Adipocyte (in vitro differentiated cells): ENCODE measurements around the gene E4F1.

Experiments used
- DNase-seq: peaks from one replicate; pipeline ENCODE4 v3.0.0-alpha.2; 2015; ENCODE audit warnings: low read depth
- H3K27me3 ChIP-seq: replicated peaks from 2 replicates; pipeline ENCODE4 v1.7.0; 2013; ENCODE audit warnings: mild to moderate bottlenecking, low read length, moderate library complexity; ENCODE audit not compliant: control insufficient read depth, insufficient read depth
- H3K36me3 ChIP-seq: 2 replicates; pipeline ENCODE4 v1.7.0; 2013; ENCODE audit warnings: low read length, mild to moderate bottlenecking, moderate library complexity; ENCODE audit not compliant: control insufficient read depth, insufficient read depth, severe bottlenecking
- H3K4me1 ChIP-seq: 2 replicates; pipeline ENCODE4 v1.7.0; 2013; ENCODE audit warnings: mild to moderate bottlenecking, low read length, moderate library complexity; ENCODE audit not compliant: control insufficient read depth, insufficient read depth
- H3K4me3 ChIP-seq: 2 replicates; pipeline ENCODE4 v1.7.0; 2013; ENCODE audit warnings: mild to moderate bottlenecking, low read length, moderate library complexity
- H3K9ac ChIP-seq: 2 replicates; pipeline ENCODE4 v1.7.0; 2013; ENCODE audit warnings: mild to moderate bottlenecking, low read length, moderate library complexity
- H3K9me3 ChIP-seq: 2 replicates; pipeline ENCODE4 v1.7.0; 2013; ENCODE audit warnings: mild to moderate bottlenecking, low read length, moderate library complexity; ENCODE audit not compliant: control insufficient read depth

E4F1 gene

GRCh38 chr16:2271848-2272461 lies 48.6 kb downstream of the E4F1 start:
- H3K4me1 ChIP-seq = peaks cover 20% of the 10 kb centered on the region
- no peaks in the 10 kb centered on the region for H3K36me3 ChIP-seq
- DNase-seq = no peak

GRCh38 chr16:2273484-2273883 lies 50.1 kb downstream of the E4F1 start:
- Histone ChIP-seq H3K36me3 (no peaks in the 10 kb centered on the region), H3K9me3 (no peaks in the 10 kb centered on the region), H3K27me3 (peaks cover 12% of the 10 kb centered on the region), H3K4me1 (peaks cover 20% of the 10 kb centered on the region), H3K4me3 (no peak overlapping the region), H3K9ac (peak overlapping the region; percentile 8)
- no peak for DNase-seq

More at GRCh38 chr16:2271848-2272461, 48.6 kb downstream of the E4F1 start:
- Histone ChIP-seq H3K9me3 (no peaks in the 10 kb centered on the region), H3K4me3 (no peak overlapping the region), H3K27me3 (no peaks in the 10 kb centered on the region), H3K9ac (no peak overlapping the region)

GRCh38 chr16:2273931-2274330 lies 50.5 kb downstream of the E4F1 start:
- DNase-seq = no peak
- Histone ChIP-seq H3K27me3 (peaks cover 17% of the 10 kb centered on the region), H3K36me3 (no peaks in the 10 kb centered on the region), H3K9me3 (no peaks in the 10 kb centered on the region), H3K4me3 (no peak overlapping the region), H3K4me1 (peaks cover 20% of the 10 kb centered on the region), H3K9ac (no peak overlapping the region)

GRCh38 chr16:2275476-2276367 lies 52.3 kb downstream of the E4F1 start:
- no peak overlapping the region for H3K4me3 ChIP-seq
- H3K9me3 ChIP-seq = no peaks in the 10 kb centered on the region
- DNase-seq = no peak
- H3K9ac ChIP-seq = no peak overlapping the region
- peaks cover 5% of the 10 kb centered on the region for H3K4me1 ChIP-seq
- H3K36me3 ChIP-seq = no peaks in the 10 kb centered on the region
- H3K27me3 ChIP-seq = peaks cover 34% of the 10 kb centered on the region

- no peak overlapping the region for H3K9ac ChIP-seq
- H3K4me3 ChIP-seq = no peak overlapping the region
- H3K27me3 ChIP-seq = peaks cover 43% of the 10 kb centered on the region
- no peaks in the 10 kb centered on the region for H3K36me3 ChIP-seq
- peaks cover 5% of the 10 kb centered on the region for H3K4me1 ChIP-seq
- no peak for DNase-seq
- no peaks in the 10 kb centered on the region for H3K9me3 ChIP-seq
Measured at GRCh38 chr16:2276368-2277195, 53.2 kb downstream of the E4F1 start.

GRCh38 chr16:2277466-2278271 lies 54.3 kb downstream of the E4F1 start:
- Histone ChIP-seq H3K27me3 (peaks cover 49% of the 10 kb centered on the region), H3K4me3 (no peak overlapping the region)
- DNase-seq = no peak

GRCh38 chr16:2278272-2278608 lies 54.8 kb downstream of the E4F1 start:
- no peak for DNase-seq
- no peak overlapping the region for H3K4me3 ChIP-seq
- no peaks in the 10 kb centered on the region for H3K9me3 ChIP-seq
- peaks cover 5% of the 10 kb centered on the region for H3K4me1 ChIP-seq
- H3K27me3 ChIP-seq = peaks cover 53% of the 10 kb centered on the region
- H3K36me3 ChIP-seq = no peaks in the 10 kb centered on the region
- H3K9ac ChIP-seq = no peak overlapping the region

More at GRCh38 chr16:2277466-2278271, 54.3 kb downstream of the E4F1 start:
- peaks cover 5% of the 10 kb centered on the region for H3K4me1 ChIP-seq
- no peaks in the 10 kb centered on the region for H3K9me3 ChIP-seq
- H3K9ac ChIP-seq = no peak overlapping the region
- no peaks in the 10 kb centered on the region for H3K36me3 ChIP-seq

- no peaks in the 10 kb centered on the region for H3K9me3 ChIP-seq
- H3K36me3 ChIP-seq = no peaks in the 10 kb centered on the region
- no peak overlapping the region for H3K9ac ChIP-seq
- no peak for DNase-seq
- peaks cover 5% of the 10 kb centered on the region for H3K4me1 ChIP-seq
- no peak overlapping the region for H3K4me3 ChIP-seq
- peaks cover 57% of the 10 kb centered on the region for H3K27me3 ChIP-seq
Measured at GRCh38 chr16:2278956-2279800, 55.8 kb downstream of the E4F1 start.

GRCh38 chr16:2280461-2280860 lies 57.1 kb downstream of the E4F1 start:
- Histone ChIP-seq H3K9me3 (no peaks in the 10 kb centered on the region), H3K4me3 (no peak overlapping the region), H3K36me3 (no peaks in the 10 kb centered on the region), H3K9ac (no peak overlapping the region), H3K27me3 (peaks cover 57% of the 10 kb centered on the region), H3K4me1 (peaks cover 5% of the 10 kb centered on the region)
- no peak for DNase-seq

GRCh38 chr16:2280981-2281542 lies 57.7 kb downstream of the E4F1 start:
- Histone ChIP-seq H3K4me3 (no peak overlapping the region), H3K36me3 (no peaks in the 10 kb centered on the region), H3K9me3 (no peaks in the 10 kb centered on the region), H3K9ac (no peak overlapping the region), H3K4me1 (peaks cover under 1% of the 10 kb centered on the region), H3K27me3 (peaks cover 57% of the 10 kb centered on the region)
- DNase-seq = no peak
